Upper lobe of left lung (tissue), 6 donors: Measurements from ENCODE around the gene CATSPERD. TPM values are rescaled to one million over a fixed set of nuclear protein-coding genes. Genes with fewer than 3 reads are reported as not detected.
"Not testable (repeated sequence)": the region's sequence is repeated elsewhere in the genome, so short reads cannot be mapped to it uniquely, and the experiment has no call there.

Source experiments
- ATAC-seq, 2 donors: fragments of 200-7000 bp; cut with Tn5 transposase; one replicate each; pipeline ENCODE4 v1.9.1; 2022; ENCODE audit warnings: mild to moderate bottlenecking in 2 of 2, moderate library complexity in 2 of 2; ENCODE audit not compliant: low FRiP score in 2 of 2
- DNase-seq, 2 donors: peaks; one replicate each; pipeline ENCODE4 v3.0.0-alpha.2; 2019 to 2020
- H3K27ac ChIP-seq, 4 donors: fragments of 200-600 bp; sonication (generic); one replicate each; pipeline ENCODE4 v1.5.1; 2016 to 2019
- H3K27me3 ChIP-seq, 4 donors: fragments of 200-600 bp; sonication (generic); one replicate each; pipeline ENCODE4 v1.5.1; 2017 to 2019
- H3K36me3 ChIP-seq, 4 donors: fragments of 200-600 bp; sonication (generic); one replicate each; pipeline ENCODE4 v1.5.1; 2016 to 2019
- H3K4me1 ChIP-seq, 4 donors: fragments of 200-600 bp; sonication (generic); one replicate each; pipeline ENCODE4 v1.5.1; 2018 to 2019
- H3K4me3 ChIP-seq, 4 donors: fragments of 200-600 bp; sonication (generic); one replicate each; pipeline ENCODE4 v1.5.1; 2017 to 2019; ENCODE audit warnings: mild to moderate bottlenecking in 2 of 4, moderate library complexity in 1 of 4
- H3K9me3 ChIP-seq, 4 donors: fragments of 200-600 bp; sonication (generic); one replicate each; pipeline ENCODE4 v1.5.1; 2018 to 2019
- EP300 ChIP-seq, 4 donors: sonication (generic); formaldehyde crosslinking; IDR thresholded peaks; one replicate each; pipeline ENCODE4 v1.5.1; 2017; ENCODE audit warnings: antibody characterized with exemption in 4 of 4, control low read depth in 2 of 4
- POLR2A ChIP-seq, 4 donors: fragments of 450-650 bp; IDR thresholded peaks; one replicate each; pipeline ENCODE4 v1.5.1; 2016 to 2017; ENCODE audit warnings: antibody characterized with exemption in 4 of 4, mild to moderate bottlenecking in 2 of 4
- POLR2AphosphoS5 ChIP-seq, 2 donors: sonication (generic); formaldehyde crosslinking; IDR thresholded peaks; one replicate each; pipeline ENCODE4 v1.5.1; 2017; ENCODE audit warnings: antibody characterized with exemption in 2 of 2
- WGBS, 2 donors: methylation state at CpG; one replicate each; pipeline ENCODE4 v1.1.5; 2017 to 2018; 5-methylcytosine and 5-hydroxymethylcytosine counted together
- total RNA-seq, 6 donors: library from RNA; depleted of rRNA in 4 of 6; stranded (reverse); fragments of >200 nt in 4 of 6; gene quantifications; one replicate each; pipeline versions ENCODE4 v1.1.0 to v1.2.1, GENCODE V29; 2016 to 2021
- TF ChIP-seq, protein P1 (sequence below), 6 experiments: fragments of 450-650 bp in 4 of 6; fragments of 200-600 bp in 2 of 6; sonication (generic) in 2 of 6; IDR thresholded peaks; one replicate each; pipeline ENCODE4 v1.5.1; 2016 to 2019; ENCODE audit warnings: antibody characterized with exemption in 6 of 6
- donor health status: DM: no; HTN: no; CAD: no; lungs with moderate emphysema.
- donor health status: DM: no; HTN: yes; CAD: no; lungs with severe emphysema.

CATSPERD gene
- total RNA-seq, 6 donors from 2014 or later = 1.1 to 5.9 (median 1.7) TPM; not detected in 3

DNA sequence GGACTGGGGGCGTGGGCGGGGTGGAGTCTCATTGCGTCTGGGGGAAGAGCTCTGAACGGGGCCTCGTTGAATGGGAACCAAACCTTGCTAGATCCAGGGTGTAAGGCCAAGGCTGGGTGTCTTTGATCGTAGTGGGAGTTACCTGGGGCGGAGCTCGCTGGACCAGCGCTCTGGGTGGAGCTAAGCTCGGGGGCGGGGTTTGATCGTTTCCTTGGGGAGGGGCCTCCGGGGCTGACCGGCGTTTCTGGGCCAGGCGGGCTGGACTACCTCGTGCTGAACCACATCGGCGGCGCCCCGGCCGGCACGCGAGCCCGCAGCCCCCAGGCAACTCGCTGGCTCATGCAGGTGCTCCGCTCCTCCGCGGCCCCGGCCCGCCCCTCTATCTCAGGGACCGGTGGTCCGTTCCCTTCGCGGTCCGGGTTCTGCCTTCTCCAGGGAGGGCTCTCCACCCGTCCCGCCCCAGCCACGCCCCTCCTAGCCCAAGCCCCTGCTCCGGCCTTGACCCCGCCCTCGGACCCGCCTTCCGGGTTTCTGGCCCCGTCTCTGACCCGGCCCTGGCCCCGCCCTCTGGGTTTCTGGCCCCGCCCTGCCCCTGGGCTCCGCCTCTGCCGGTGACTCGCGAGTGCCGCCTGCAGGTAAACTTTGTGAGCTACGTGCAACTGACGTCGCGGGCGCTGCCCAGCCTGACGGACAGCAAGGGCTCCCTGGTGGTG is 33.6 kb upstream of the CATSPERD start:
- Histone ChIP-seq H3K9me3 (no peaks in the 10 kb centered on the region), H3K27me3 (no peaks in the 10 kb centered on the region), H3K4me3 (peak overlapping the region; percentile 50 to 72 (median 63)), H3K36me3 (peaks cover under 1 to 4% (median 2%) of the 10 kb centered on the region in 4 donors), H3K4me1 (peaks cover 16 to 34% (median 24%) of the 10 kb centered on the region in 4 donors), H3K27ac (peak overlapping the region; percentile 78 to 83 (median 80))
- TF ChIP-seq, protein P1, sequence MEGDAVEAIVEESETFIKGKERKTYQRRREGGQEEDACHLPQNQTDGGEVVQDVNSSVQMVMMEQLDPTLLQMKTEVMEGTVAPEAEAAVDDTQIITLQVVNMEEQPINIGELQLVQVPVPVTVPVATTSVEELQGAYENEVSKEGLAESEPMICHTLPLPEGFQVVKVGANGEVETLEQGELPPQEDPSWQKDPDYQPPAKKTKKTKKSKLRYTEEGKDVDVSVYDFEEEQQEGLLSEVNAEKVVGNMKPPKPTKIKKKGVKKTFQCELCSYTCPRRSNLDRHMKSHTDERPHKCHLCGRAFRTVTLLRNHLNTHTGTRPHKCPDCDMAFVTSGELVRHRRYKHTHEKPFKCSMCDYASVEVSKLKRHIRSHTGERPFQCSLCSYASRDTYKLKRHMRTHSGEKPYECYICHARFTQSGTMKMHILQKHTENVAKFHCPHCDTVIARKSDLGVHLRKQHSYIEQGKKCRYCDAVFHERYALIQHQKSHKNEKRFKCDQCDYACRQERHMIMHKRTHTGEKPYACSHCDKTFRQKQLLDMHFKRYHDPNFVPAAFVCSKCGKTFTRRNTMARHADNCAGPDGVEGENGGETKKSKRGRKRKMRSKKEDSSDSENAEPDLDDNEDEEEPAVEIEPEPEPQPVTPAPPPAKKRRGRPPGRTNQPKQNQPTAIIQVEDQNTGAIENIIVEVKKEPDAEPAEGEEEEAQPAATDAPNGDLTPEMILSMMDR (IDR thresholded peaks at IDR 0.05) = peak; percentile 71 to 95 (median 90)
- TF ChIP-seq EP300 (IDR thresholded peaks at IDR 0.05) = no peak
- TF ChIP-seq POLR2A (IDR thresholded peaks at IDR 0.05) = peak in 1 of 4 donors; percentile 11
- TF ChIP-seq POLR2AphosphoS5 (IDR thresholded peaks at IDR 0.05) = peak in 1 of 2 donors; percentile 22
- ATAC-seq (peak; percentile 94), DNase-seq (peak; percentile 99 to 100)
- 2 to 5% methylated on average over 11 to 41 of the region's 59 CpGs for WGBS, 2 donors

DNA sequence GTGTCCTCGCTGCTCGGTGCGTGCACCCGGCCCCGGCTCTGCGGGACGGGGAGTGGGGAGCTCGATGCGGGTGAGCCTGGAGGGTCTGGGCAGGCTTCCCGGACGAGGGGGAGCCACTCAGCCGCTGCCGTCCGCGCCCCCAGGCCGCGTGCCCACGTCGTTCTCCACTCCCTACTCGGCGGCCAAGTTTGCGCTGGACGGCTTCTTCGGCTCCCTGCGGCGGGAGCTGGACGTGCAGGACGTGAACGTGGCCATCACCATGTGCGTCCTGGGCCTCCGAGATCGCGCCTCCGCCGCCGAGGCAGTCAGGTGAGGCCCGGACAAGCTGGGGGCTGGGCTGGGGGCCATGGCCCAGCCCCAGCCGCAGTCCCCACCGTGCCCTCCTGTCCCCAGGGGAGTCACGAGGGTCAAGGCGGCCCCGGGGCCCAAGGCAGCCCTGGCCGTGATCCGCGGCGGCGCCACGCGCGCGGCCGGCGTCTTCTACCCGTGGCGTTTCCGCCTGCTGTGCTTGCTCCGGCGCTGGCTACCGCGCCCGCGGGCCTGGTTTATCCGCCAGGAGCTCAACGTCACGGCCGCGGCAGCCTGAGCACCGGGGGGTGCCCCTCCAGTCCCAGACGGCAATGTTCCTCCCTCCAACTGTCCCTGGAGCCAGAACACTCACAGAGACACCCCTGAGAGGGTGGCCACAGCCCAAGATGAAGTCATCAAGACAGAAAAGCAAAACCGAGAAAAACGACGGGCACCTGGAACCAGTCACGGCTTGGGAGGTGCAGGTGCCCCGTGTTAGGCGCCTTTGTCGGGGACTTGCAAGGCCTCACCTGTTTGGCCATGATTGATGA is 32.9 kb upstream of the CATSPERD start:
- 53 to 55% methylated on average over 59 to 61 of the region's 76 CpGs for WGBS, 2 donors
- Histone ChIP-seq H3K27ac (peak overlapping the region in 3 of 4 donors; percentile 78 to 83 (median 82)), H3K36me3 (peaks cover 6 to 12% (median 9%) of the 10 kb centered on the region in 4 donors), H3K4me1 (peaks cover 21 to 40% (median 31%) of the 10 kb centered on the region in 4 donors), H3K4me3 (peak overlapping the region in 3 of 4 donors; percentile 50 to 72 (median 67)), H3K27me3 (no peaks in the 10 kb centered on the region), H3K9me3 (no peaks in the 10 kb centered on the region)
- TF ChIP-seq POLR2AphosphoS5 (IDR thresholded peaks at IDR 0.05) (no peak), POLR2A (IDR thresholded peaks at IDR 0.05) (no peak), EP300 (IDR thresholded peaks at IDR 0.05) (no peak)
- TF ChIP-seq, protein P1 (IDR thresholded peaks at IDR 0.05) = peak in 2 of 6 experiments; percentile 38 to 42
- DNase-seq (peak in 1 of 2 donors; percentile 89), ATAC-seq (no peak)

DNA sequence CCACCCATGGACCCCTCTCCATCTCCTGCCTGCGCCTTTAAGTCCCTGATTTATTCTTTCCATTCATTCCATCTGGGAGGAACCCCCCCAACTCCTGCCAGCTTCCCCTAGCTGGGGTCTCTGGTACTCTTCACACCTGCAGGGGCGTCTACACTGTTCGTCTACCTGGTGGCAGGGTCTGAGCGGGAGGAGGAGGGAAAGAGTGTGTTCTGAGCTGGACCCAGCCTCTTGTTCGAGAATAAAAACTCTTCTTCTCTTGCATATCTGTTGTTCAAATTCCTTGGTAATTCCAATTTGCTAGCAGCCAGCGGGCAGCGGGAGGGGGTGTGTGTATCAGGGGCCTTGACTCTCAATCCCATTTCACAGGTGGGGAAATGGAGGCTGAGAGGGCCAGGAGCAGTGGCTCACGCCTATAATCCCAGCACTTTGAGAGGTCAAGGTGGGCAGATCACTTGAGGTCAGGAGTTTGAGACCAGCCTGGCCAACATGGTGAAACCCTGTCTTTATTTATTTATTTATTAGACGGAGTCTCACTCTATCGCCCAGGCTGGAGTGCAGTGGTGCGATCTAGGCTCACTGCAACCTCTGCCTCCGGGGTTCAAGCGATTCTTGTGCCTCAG is 32.1 kb upstream of the CATSPERD start:
- H3K27ac ChIP-seq, H3K4me3 ChIP-seq, H3K27me3 ChIP-seq, DNase-seq, H3K9me3 ChIP-seq, ATAC-seq: not testable (repeated sequence)
- H3K36me3 ChIP-seq = peaks cover 6 to 20% (median 17%) of the 10 kb centered on the region in 4 donors
- H3K4me1 ChIP-seq = peaks cover 21 to 40% (median 31%) of the 10 kb centered on the region in 4 donors
- 92 to 95% methylated on average over 13 of the region's 13 CpGs for WGBS, 2 donors

DNA sequence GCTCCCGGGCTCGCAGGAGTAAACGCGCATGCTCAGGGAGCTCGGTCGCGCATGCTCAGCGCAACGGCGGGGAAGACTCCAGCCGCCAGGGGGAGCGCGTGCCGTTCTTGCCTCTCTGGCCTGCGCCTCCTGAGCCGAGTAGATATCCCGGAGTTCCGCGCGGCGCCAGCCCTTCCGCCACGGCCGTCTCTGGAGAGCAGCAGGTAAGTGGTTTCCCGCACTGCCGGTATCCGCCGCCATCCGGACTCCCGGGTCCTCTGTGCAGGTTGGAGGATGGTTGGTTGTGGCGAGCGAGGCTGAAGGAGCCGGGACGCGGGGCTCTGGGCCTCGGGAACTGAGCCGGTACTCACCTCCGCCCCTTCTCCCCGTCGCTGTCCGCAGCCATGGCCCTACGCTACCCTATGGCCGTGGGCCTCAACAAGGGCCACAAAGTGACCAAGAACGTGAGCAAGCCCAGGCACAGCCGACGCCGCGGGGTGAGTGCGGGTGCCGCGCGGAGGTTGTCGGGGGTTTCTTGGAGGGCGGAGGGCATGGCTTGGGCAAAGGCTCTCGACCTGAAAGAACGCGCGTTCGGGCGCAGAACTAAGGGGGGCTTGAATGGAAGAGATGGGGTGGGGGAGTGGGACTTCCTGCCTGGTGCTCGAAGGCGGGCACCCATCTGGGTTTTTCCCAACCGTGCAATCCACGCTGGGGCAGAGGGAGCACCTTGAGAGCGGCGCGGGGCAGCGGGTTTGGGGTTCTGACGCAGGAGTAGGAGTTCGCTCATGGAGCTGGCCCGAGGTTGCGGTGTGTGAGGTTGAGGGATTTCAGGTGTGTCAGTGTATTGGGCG is 30.1 kb upstream of the CATSPERD start, which contains the start of gene RPL36:
RPL36 (plus strand) TSS at position 171 of the 830 bp plus-strand sequence; CDS start at position 384, 213 bp downstream.
- H3K27me3 ChIP-seq = no peaks in the 10 kb centered on the region
- H3K27ac ChIP-seq = peak within 1 kb of the TSS; percentile 87 to 96 (median 91)
- peaks cover 21 to 40% (median 31%) of the 10 kb centered on the region in 4 donors for H3K4me1 ChIP-seq
- peak within 1 kb of the TSS; percentile 37 to 80 (median 66) for H3K4me3 ChIP-seq
- TF ChIP-seq POLR2A (IDR thresholded peaks at IDR 0.05) = peak; percentile 43 to 94 (median 88)
- TF ChIP-seq, protein P1 (IDR thresholded peaks at IDR 0.05) = peak; percentile 95 to 100 (median 99)
- TF ChIP-seq EP300 (IDR thresholded peaks at IDR 0.05) = no peak
- TF ChIP-seq POLR2AphosphoS5 (IDR thresholded peaks at IDR 0.05) = peak; percentile 96 to 97
- DNase-seq = peak; percentile 98 to 99
- peak; percentile 86 to 93 for ATAC-seq
- peaks cover 6 to 39% (median 36%) of the 10 kb centered on the region in 4 donors for H3K36me3 ChIP-seq
- H3K9me3 ChIP-seq = no peaks in the 10 kb centered on the region
- WGBS, 2 donors = 1 to 5% methylated on average over 27 to 61 of the region's 73 CpGs
